ENCODE measurements around the gene EPHX1.
"Not testable (repeated sequence)": the region's sequence is repeated elsewhere in the genome, so short reads cannot be mapped to it uniquely, and the experiment has no call there.

EPHX1 gene

GRCh38 chr1:225816643-225817538 is 7.0 kb downstream of the EPHX1 start:
- DNase-seq (ENCODE audit: low read depth): no peak

GRCh38 chr1:225817611-225818061 is 7.7 kb downstream of the EPHX1 start:
- peak; percentile 91 for DNase-seq (ENCODE audit: low read depth)

- no peak for DNase-seq (ENCODE audit: low read depth)
Observed at GRCh38 chr1:225818229-225818628, 8.3 kb downstream of the EPHX1 start.

- no peak for DNase-seq (ENCODE audit: low read depth)
Observed at GRCh38 chr1:225819346-225820192, 9.6 kb downstream of the EPHX1 start.

GRCh38 chr1:225820522-225821120 is 10.7 kb downstream of the EPHX1 start:
- no peak for DNase-seq (ENCODE audit: low read depth)

GRCh38 chr1:225822655-225823403 is 12.9 kb downstream of the EPHX1 start:
- no peak for DNase-seq (ENCODE audit: low read depth)

- DNase-seq (ENCODE audit: low read depth): no peak
Observed at GRCh38 chr1:225823811-225824261, 13.9 kb downstream of the EPHX1 start.

GRCh38 chr1:225824533-225824941 is 14.6 kb downstream of the EPHX1 start:
- DNase-seq (ENCODE audit: low read depth): no peak

- DNase-seq (ENCODE audit: low read depth): no peak
Observed at GRCh38 chr1:225825078-225825477, 15.2 kb downstream of the EPHX1 start.

- no peak for DNase-seq (ENCODE audit: low read depth)
Observed at GRCh38 chr1:225825607-225826007, 15.7 kb downstream of the EPHX1 start.

GRCh38 chr1:225827076-225827475 is 17.2 kb downstream of the EPHX1 start:
- DNase-seq (ENCODE audit: low read depth): no peak

GRCh38 chr1:225828706-225829345 is 18.9 kb downstream of the EPHX1 start:
- no peak for DNase-seq (ENCODE audit: low read depth)

GRCh38 chr1:225830841-225831240 is 20.9 kb downstream of the EPHX1 start:
- no peak for DNase-seq (ENCODE audit: low read depth)

- DNase-seq (ENCODE audit: low read depth): peak; percentile 91
Observed at GRCh38 chr1:225834417-225835329, 24.7 kb downstream of the EPHX1 start.

- no peak for DNase-seq (ENCODE audit: low read depth)
Observed at GRCh38 chr1:225835856-225836255, 25.9 kb downstream of the EPHX1 start.

- DNase-seq (ENCODE audit: low read depth): not testable (repeated sequence)
Observed at GRCh38 chr1:225836296-225836695, 26.4 kb downstream of the EPHX1 start.

GRCh38 chr1:225838793-225839192 is 28.9 kb downstream of the EPHX1 start:
- no peak for DNase-seq (ENCODE audit: low read depth)

GRCh38 chr1:225840223-225840610 is 30.3 kb downstream of the EPHX1 start:
- no peak for DNase-seq (ENCODE audit: low read depth)

GRCh38 chr1:225840713-225841112 is 30.8 kb downstream of the EPHX1 start:
- DNase-seq (ENCODE audit: low read depth): no peak

GRCh38 chr1:225842074-225842473 is 32.1 kb downstream of the EPHX1 start:
- DNase-seq (ENCODE audit: low read depth): no peak

Measured in stromal cell of bone marrow (primary cell).